ENCODE data around the gene RUVBL2.
"Not testable (repeated sequence)": the region's sequence is repeated elsewhere in the genome, so short reads cannot be mapped to it uniquely, and the experiment has no call there.

The RUVBL2 gene

GRCh38 chr19:49019242-49019932 lies 25.7 kb downstream of the RUVBL2 start:
- H3K4me3 ChIP-seq (ENCODE audit: low read length), result peak overlapping the region; percentile 37
- DNase-seq (ENCODE audit: low read depth), result no peak
- TF ChIP-seq CTCF (conservative IDR thresholded peaks at IDR 0.05; ENCODE audit: low read depth, low read length), result peak; percentile 33

GRCh38 chr19:49020342-49020741 lies 26.7 kb downstream of the RUVBL2 start:
- TF ChIP-seq CTCF (conservative IDR thresholded peaks at IDR 0.05; ENCODE audit: low read depth, low read length), result no peak
- no peak overlapping the region for H3K4me3 ChIP-seq (ENCODE audit: low read length)
- no peak for DNase-seq (ENCODE audit: low read depth)

- no peak for TF ChIP-seq CTCF (conservative IDR thresholded peaks at IDR 0.05; ENCODE audit: low read depth, low read length)
- no peak for DNase-seq (ENCODE audit: low read depth)
- H3K4me3 ChIP-seq (ENCODE audit: low read length), result no peak overlapping the region
Observed at GRCh38 chr19:49020931-49021895, 27.5 kb downstream of the RUVBL2 start.

- no peak for TF ChIP-seq CTCF (conservative IDR thresholded peaks at IDR 0.05; ENCODE audit: low read depth, low read length)
- H3K4me3 ChIP-seq (ENCODE audit: low read length), result no peak overlapping the region
- DNase-seq (ENCODE audit: low read depth), result no peak
Observed at GRCh38 chr19:49022116-49022515, 28.4 kb downstream of the RUVBL2 start.

- not testable (repeated sequence) for DNase-seq (ENCODE audit: low read depth); H3K4me3 ChIP-seq (ENCODE audit: low read length)
Observed at GRCh38 chr19:49024233-49024632, 30.5 kb downstream of the RUVBL2 start, which contains the start of gene CGB3. TSS of gene CGB3 (minus strand) at chr19:49024333. CDS start at chr19:49023971, 362 bp downstream.

GRCh38 chr19:49025088-49025487 lies 31.4 kb downstream of the RUVBL2 start:
- H3K4me3 ChIP-seq (ENCODE audit: low read length); DNase-seq (ENCODE audit: low read depth): not testable (repeated sequence)

- H3K4me3 ChIP-seq (ENCODE audit: low read length); DNase-seq (ENCODE audit: low read depth): not testable (repeated sequence)
Observed at GRCh38 chr19:49025599-49025998, 31.9 kb downstream of the RUVBL2 start.

- H3K4me3 ChIP-seq (ENCODE audit: low read length); DNase-seq (ENCODE audit: low read depth): not testable (repeated sequence)
Observed at GRCh38 chr19:49028686-49029085, 35.0 kb downstream of the RUVBL2 start.

- not testable (repeated sequence) for DNase-seq (ENCODE audit: low read depth)
Observed at GRCh38 chr19:49029749-49030148, 36.1 kb downstream of the RUVBL2 start.

GRCh38 chr19:49030323-49030722 lies 36.6 kb downstream of the RUVBL2 start:
- DNase-seq (ENCODE audit: low read depth); H3K4me3 ChIP-seq (ENCODE audit: low read length): not testable (repeated sequence)

More at GRCh38 chr19:49029749-49030148, 36.1 kb downstream of the RUVBL2 start:
- H3K4me3 ChIP-seq (ENCODE audit: low read length), result not testable (repeated sequence)

Measured in retinal pigment epithelial cell (primary cell).